Suprapubic skin (tissue), 3 donors: Measurements from ENCODE around the gene DNMT3A.

ENCODE experiments used
- CTCF ChIP-seq, 2 donors: fragments of 200-600 bp in 1 of 2; fragments of 450-650 bp in 1 of 2; sonication (generic) in 1 of 2; IDR thresholded peaks; one replicate each; pipeline ENCODE4 v1.5.1; 2016 to 2019; ENCODE audit warnings: antibody characterized with exemption in 2 of 2, mild to moderate bottlenecking in 1 of 2, moderate library complexity in 1 of 2
- POLR2A ChIP-seq, 2 donors: fragments of 450-650 bp; IDR thresholded peaks; one replicate each; pipeline ENCODE4 v1.6.1; 2017; ENCODE audit warnings: antibody characterized with exemption in 2 of 2, mild to moderate bottlenecking in 2 of 2, moderate library complexity in 2 of 2

- no peak for TF ChIP-seq CTCF (IDR thresholded peaks at IDR 0.05)
- TF ChIP-seq POLR2A (IDR thresholded peaks at IDR 0.05) = no peak
Observed at GRCh38 chr2:25328152-25329085, 13.3 kb downstream of the DNMT3A start.
